ENCODE data around the gene PRDM10.

Gene PRDM10

DNA sequence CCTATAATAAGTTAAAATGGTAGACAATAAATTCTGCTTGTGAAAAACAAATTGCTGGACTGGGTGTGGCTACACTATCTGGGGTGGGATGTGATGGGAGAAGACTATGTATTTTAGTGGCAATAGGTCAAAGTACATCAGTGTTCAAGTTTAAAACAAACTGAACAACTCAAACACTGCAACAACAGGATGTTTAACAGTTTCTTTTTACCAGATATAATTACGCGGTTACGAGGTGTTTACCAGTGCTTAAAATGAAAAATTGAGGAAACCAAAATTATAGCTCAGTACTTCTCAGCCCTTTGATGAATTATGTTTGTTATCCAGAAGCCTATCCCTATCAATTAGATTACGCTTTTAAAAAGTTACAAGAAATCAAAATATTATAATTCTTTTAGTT, 3.2 kb downstream of the PRDM10 start:
- TF ChIP-seq, protein P1, sequence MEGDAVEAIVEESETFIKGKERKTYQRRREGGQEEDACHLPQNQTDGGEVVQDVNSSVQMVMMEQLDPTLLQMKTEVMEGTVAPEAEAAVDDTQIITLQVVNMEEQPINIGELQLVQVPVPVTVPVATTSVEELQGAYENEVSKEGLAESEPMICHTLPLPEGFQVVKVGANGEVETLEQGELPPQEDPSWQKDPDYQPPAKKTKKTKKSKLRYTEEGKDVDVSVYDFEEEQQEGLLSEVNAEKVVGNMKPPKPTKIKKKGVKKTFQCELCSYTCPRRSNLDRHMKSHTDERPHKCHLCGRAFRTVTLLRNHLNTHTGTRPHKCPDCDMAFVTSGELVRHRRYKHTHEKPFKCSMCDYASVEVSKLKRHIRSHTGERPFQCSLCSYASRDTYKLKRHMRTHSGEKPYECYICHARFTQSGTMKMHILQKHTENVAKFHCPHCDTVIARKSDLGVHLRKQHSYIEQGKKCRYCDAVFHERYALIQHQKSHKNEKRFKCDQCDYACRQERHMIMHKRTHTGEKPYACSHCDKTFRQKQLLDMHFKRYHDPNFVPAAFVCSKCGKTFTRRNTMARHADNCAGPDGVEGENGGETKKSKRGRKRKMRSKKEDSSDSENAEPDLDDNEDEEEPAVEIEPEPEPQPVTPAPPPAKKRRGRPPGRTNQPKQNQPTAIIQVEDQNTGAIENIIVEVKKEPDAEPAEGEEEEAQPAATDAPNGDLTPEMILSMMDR (conservative IDR thresholded peaks at IDR 0.05; ENCODE audit: low read depth, low read length), result no peak
- H3K4me3 ChIP-seq (ENCODE audit: low read length), result no peak overlapping the region
- DNase-seq (ENCODE audit: low read depth), result no peak

DNA sequence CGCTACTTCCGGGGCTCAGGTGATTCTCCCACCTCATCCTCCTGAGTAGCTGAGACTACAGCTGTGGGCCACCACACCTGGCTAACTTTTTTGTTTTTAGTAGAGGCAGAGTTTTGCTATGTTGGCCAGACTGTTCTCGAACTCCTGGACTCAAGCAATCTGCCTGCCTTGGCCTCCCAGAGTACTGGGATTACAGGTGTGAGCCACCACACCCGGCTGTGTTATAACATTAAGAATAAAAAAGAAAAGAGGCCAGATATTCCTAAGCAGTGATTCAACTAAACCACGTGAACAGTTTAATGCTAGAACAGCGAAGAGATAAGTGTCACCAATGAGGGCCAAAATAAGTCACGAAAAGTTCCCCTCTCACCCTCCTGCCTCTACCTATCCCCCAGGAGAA, 3.7 kb downstream of the PRDM10 start:
- TF ChIP-seq, protein P1 (conservative IDR thresholded peaks at IDR 0.05; ENCODE audit: low read depth, low read length), result no peak
- no peak overlapping the region for H3K4me3 ChIP-seq (ENCODE audit: low read length)
- no peak for DNase-seq (ENCODE audit: low read depth)

DNA sequence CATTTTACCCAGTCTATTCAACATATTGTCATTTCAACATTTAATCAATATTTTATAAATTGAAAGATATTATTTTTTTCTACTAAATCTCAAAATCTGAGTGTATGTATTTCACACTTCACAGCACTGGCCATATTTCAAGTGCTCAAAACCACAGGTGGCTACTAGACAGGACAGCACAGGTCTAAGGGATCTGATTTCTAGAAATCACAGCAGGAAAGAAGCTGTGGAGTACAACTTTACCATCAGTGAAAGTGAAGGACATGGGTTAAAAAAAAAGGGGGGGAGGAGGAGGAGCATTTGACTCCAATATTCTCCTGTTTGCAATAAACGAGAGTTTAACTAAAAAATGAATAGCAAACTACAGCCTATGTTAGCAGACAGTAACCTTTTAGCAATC, 4.5 kb downstream of the PRDM10 start:
- no peak for DNase-seq (ENCODE audit: low read depth)
- TF ChIP-seq, protein P1 (conservative IDR thresholded peaks at IDR 0.05; ENCODE audit: low read depth, low read length), result no peak
- H3K4me3 ChIP-seq (ENCODE audit: low read length), result no peak overlapping the region

DNA sequence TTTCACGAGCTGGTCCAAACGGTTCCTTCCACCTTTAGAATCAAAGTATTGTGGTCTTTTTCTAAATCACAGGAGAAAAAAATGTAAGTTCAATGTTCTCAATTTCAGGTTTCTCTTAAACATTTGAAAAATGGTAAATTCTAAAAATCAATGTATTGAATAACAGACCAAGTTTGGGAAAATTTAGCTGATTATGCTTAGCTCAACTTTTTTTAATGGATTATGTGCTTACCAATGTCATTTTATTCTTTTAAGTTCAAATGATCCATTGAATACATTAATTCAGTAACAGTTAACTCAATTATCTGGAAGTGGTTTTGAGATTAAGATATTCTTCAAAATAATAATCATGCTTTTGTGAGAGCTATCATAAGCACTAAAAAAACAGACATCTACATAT, 5.1 kb downstream of the PRDM10 start:
- DNase-seq (ENCODE audit: low read depth), result no peak
- H3K4me3 ChIP-seq (ENCODE audit: low read length), result no peak overlapping the region
- TF ChIP-seq, protein P1 (conservative IDR thresholded peaks at IDR 0.05; ENCODE audit: low read depth, low read length), result no peak

DNA sequence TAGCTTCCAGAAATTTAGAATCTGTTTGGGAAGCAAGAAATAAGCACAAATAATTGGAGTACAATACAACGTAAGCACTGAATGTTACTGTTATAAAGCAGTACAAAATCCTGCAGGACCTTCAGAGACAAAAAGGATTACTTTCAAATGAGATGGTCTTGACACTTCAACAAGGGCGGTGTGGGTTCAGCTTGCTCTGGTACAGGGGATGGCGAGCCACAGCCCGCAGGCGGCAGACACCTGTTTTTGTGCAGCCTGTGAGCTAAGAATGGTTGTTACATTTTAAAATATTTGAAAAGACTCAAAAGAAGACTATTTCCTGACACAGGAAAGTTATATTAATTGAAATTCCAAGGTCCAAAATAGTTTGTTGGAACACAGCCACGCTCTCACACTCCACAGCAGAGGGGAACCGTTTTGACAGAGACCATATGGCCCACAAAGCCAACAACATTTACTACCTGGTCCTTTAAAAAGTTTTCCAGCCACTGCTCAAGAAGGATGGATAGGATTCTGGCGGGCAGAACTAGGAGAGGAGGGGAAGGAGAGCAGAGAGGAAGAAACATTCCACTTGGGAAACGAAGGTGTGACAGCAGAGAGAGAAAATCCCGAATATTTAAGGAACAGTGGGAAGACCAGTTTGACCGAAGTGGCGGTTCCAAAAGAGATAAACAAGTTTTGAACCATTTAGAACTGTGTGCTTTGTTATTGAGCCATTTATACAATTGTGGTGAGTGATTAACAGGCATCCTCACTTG, 6.3 kb downstream of the PRDM10 start:
- no peak for DNase-seq (ENCODE audit: low read depth)
- no peak overlapping the region for H3K4me3 ChIP-seq (ENCODE audit: low read length)
- TF ChIP-seq, protein P1 (conservative IDR thresholded peaks at IDR 0.05; ENCODE audit: low read depth, low read length), result no peak

DNA sequence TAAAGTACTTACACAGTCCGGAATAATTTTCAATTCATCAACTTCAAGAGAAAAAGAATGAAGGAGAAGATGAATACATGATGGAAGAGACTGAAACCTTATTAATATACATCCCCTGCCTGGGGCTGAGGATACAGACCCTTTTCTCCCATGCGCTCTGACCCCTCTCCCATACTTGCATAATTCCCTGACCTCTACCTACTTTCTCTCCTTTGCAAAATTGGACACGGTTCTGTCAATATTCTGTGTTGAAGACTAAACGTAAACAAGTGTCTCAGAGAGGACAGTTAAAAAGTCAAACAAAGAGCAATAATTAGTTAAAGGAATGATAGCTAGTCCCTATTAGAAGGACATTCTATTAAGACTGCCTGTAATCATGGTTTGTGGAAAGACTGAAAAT, 7.5 kb downstream of the PRDM10 start:
- DNase-seq (ENCODE audit: low read depth), result no peak
- no peak overlapping the region for H3K4me3 ChIP-seq (ENCODE audit: low read length)
- TF ChIP-seq, protein P1 (conservative IDR thresholded peaks at IDR 0.05; ENCODE audit: low read depth, low read length), result no peak

Data from retinal pigment epithelial cell (primary cell).